ENCODE data around the gene OXSR1. TPM values are rescaled to one million over a fixed set of nuclear protein-coding genes. Genes with fewer than 3 reads are reported as not detected.

OXSR1 gene
- total RNA-seq, 1 experiment from 2014 or later = 35.1 TPM

DNA sequence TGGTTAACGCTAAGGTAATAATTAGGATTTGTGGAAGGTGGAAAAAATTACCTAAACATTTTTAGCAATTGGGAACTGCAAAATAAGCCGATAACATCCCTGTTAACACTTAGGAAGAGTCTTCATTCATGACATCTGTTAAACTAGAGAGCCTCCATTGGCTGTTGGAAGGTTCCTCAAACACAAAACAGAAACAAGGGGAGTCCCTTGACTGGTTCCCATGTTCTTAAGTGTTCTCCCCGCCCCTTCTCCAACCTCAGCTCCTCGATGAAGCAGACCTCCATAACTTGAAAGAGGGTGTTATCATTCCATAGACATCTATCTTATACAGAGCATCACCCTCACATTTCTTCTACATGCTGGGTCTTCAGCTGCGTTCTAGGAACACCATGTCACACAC lies 102.8 kb downstream of the OXSR1 start:
- H2AFZ ChIP-seq (ENCODE audit: low read depth, low read length, poor library complexity, severe bottlenecking) = no peak overlapping the region
- ChIA-PET RAD21 (ENCODE audit: low non-redundant PET in 1 of 2, low total read pairs in 2 of 2, uncharacterized antibody in 2 of 2, unreplicated experiment in 2 of 2) (no interaction called here), POLR2A (no interaction called here), CTCF (no interaction called here)
- no peaks in the 10 kb centered on the region for H3K27me3 ChIP-seq (ENCODE audit: insufficient read depth, low read length)
- H3K27ac ChIP-seq (ENCODE audit: low read depth, low read length) = no peak overlapping the region
- no peak for TF ChIP-seq SRF (IDR thresholded peaks at IDR 0.05; ENCODE audit: low read depth)
- TF ChIP-seq, protein P1, sequence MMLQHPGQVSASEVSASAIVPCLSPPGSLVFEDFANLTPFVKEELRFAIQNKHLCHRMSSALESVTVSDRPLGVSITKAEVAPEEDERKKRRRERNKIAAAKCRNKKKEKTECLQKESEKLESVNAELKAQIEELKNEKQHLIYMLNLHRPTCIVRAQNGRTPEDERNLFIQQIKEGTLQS (IDR thresholded peaks at IDR 0.05) = no peak
- H4K20me1 ChIP-seq (ENCODE audit: insufficient read depth) = no peaks in the 10 kb centered on the region
- H3K9me3 ChIP-seq (ENCODE audit: control insufficient read depth in 1 of 2, insufficient read depth in 1 of 2, low read depth in 1 of 2, low read length in 2 of 2) = no peaks in the 10 kb centered on the region
- DNase-seq (ENCODE audit: low read depth, low spot score) = no peak
- no peak overlapping the region for H3K9ac ChIP-seq (ENCODE audit: low read length)
- H3K4me1 ChIP-seq (ENCODE audit: control insufficient read depth in 1 of 2, insufficient read depth in 2 of 2, low read length in 2 of 2) = peaks cover 0 to 2% of the 10 kb centered on the region in 2 experiments; a peak in 1 of 4 replicates
- BruUV-seq (replicated peaks) = no TSS peak
- no peak for ATAC-seq
- no peaks in the 10 kb centered on the region for H3K79me2 ChIP-seq (ENCODE audit: insufficient read depth, low read length)
- intact Hi-C loops (cut with micrococcal nuclease) = no loop called here
- H3K9me2 ChIP-seq (ENCODE audit: insufficient read depth) = no peaks in the 10 kb centered on the region
- H3K4me2 ChIP-seq (ENCODE audit: low read length) = no peak overlapping the region
- no peaks in the 10 kb centered on the region for H3K36me3 ChIP-seq (ENCODE audit: control insufficient read depth in 1 of 2, insufficient read depth in 2 of 2, low read length in 2 of 2)
- H3K4me3 ChIP-seq (replicated peaks in 1 of 2; ENCODE audit: low read depth in 1 of 2, low read length in 2 of 2) = no peak overlapping the region

- no peak overlapping the region for H3K4me3 ChIP-seq (replicated peaks in 1 of 2; ENCODE audit: low read depth in 1 of 2, low read length in 2 of 2)
- no peak overlapping the region for H2AFZ ChIP-seq (ENCODE audit: low read depth, low read length, poor library complexity, severe bottlenecking)
- no peaks in the 10 kb centered on the region for H3K79me2 ChIP-seq (ENCODE audit: insufficient read depth, low read length)
- ChIA-PET POLR2A (no interaction called here), CTCF (no interaction called here), RAD21 (ENCODE audit: low non-redundant PET in 1 of 2, low total read pairs in 2 of 2, uncharacterized antibody in 2 of 2, unreplicated experiment in 2 of 2) (no interaction called here)
- peaks cover 0 to 2% of the 10 kb centered on the region in 2 experiments; a peak in 1 of 4 replicates for H3K4me1 ChIP-seq (ENCODE audit: control insufficient read depth in 1 of 2, insufficient read depth in 2 of 2, low read length in 2 of 2)
- no peaks in the 10 kb centered on the region for H3K36me3 ChIP-seq (ENCODE audit: control insufficient read depth in 1 of 2, insufficient read depth in 2 of 2, low read length in 2 of 2)
- DNase-seq (ENCODE audit: low read depth, low spot score) = no peak
- BruUV-seq (replicated peaks) = no TSS peak
- ATAC-seq = no peak
- H4K20me1 ChIP-seq (ENCODE audit: insufficient read depth) = no peaks in the 10 kb centered on the region
- no peak overlapping the region for H3K27ac ChIP-seq (ENCODE audit: low read depth, low read length)
- no peak overlapping the region for H3K9ac ChIP-seq (ENCODE audit: low read length)
- H3K27me3 ChIP-seq (ENCODE audit: insufficient read depth, low read length) = no peaks in the 10 kb centered on the region
- H3K4me2 ChIP-seq (ENCODE audit: low read length) = no peak overlapping the region
- H3K9me2 ChIP-seq (ENCODE audit: insufficient read depth) = no peaks in the 10 kb centered on the region
- no peaks in the 10 kb centered on the region for H3K9me3 ChIP-seq (ENCODE audit: control insufficient read depth in 1 of 2, insufficient read depth in 1 of 2, low read depth in 1 of 2, low read length in 2 of 2)
- TF ChIP-seq, protein P1 (IDR thresholded peaks at IDR 0.05) = no peak
- no peak for TF ChIP-seq POLR2AphosphoS5 (IDR thresholded peaks at IDR 0.05; ENCODE audit: low read depth, low read length)
- TF ChIP-seq POLR2A (IDR thresholded peaks at IDR 0.05; ENCODE audit: borderline replicate concordance, extremely low read depth, insufficient read depth, insufficient read length) = no peak
- no peak for TF ChIP-seq YY1 (IDR thresholded peaks at IDR 0.05; ENCODE audit: extremely low read depth, insufficient replicate concordance, low read depth, low read length)
- TF ChIP-seq ZFX (IDR thresholded peaks at IDR 0.05) = no peak
- TF ChIP-seq EGR1 (IDR thresholded peaks at IDR 0.05; ENCODE audit: low read depth) = no peak
- TF ChIP-seq RAD21 (IDR thresholded peaks at IDR 0.05; ENCODE audit: low read depth) = no peak
- TF ChIP-seq, protein P2, sequence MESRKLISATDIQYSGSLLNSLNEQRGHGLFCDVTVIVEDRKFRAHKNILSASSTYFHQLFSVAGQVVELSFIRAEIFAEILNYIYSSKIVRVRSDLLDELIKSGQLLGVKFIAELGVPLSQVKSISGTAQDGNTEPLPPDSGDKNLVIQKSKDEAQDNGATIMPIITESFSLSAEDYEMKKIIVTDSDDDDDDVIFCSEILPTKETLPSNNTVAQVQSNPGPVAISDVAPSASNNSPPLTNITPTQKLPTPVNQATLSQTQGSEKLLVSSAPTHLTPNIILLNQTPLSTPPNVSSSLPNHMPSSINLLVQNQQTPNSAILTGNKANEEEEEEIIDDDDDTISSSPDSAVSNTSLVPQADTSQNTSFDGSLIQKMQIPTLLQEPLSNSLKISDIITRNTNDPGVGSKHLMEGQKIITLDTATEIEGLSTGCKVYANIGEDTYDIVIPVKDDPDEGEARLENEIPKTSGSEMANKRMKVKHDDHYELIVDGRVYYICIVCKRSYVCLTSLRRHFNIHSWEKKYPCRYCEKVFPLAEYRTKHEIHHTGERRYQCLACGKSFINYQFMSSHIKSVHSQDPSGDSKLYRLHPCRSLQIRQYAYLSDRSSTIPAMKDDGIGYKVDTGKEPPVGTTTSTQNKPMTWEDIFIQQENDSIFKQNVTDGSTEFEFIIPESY (IDR thresholded peaks at IDR 0.05; ENCODE audit: extremely low read depth, insufficient replicate concordance, low read length) = no peak
- TF ChIP-seq SIN3A (IDR thresholded peaks at IDR 0.05; ENCODE audit: low read depth) = no peak
- TF ChIP-seq CBX3 (IDR thresholded peaks at IDR 0.05; ENCODE audit: low read depth) = no peak
- TF ChIP-seq ZNF274 (IDR thresholded peaks at IDR 0.05; ENCODE audit: low read depth, low read length) = no peak
- no peak for TF ChIP-seq MAX (IDR thresholded peaks at IDR 0.05)
- no peak for TF ChIP-seq CEBPB (IDR thresholded peaks at IDR 0.05; ENCODE audit: low read depth)
- intact Hi-C loops (cut with micrococcal nuclease) = no loop called here
These were observed 103.2 kb downstream of the OXSR1 start for GRCh38 chr3:38268522-38268921.

Data from HCT116 (cell line).